H1 (cell line): ENCODE results near the gene SPEN. TPM values are rescaled to one million over a fixed set of nuclear protein-coding genes. Genes with fewer than 3 reads are reported as not detected.

Experiments
- CREB1 ChIP-seq: IDR thresholded peaks from 2 replicates; pipeline ENCODE4 v1.6.1; 2012; ENCODE audit warnings: inconsistent platforms
- FOSL1 ChIP-seq: IDR thresholded peaks from 2 replicates; pipeline ENCODE4 v1.6.1; 2011; ENCODE audit warnings: mild to moderate bottlenecking, low read depth, low read length, moderate library complexity; ENCODE audit not compliant: insufficient read depth
- RNF2 ChIP-seq: fragments of 200-900, 300-1000 bp; sonication (generic); IDR thresholded peaks from 2 replicates; pipeline ENCODE4 v1.7.1; 2016; ENCODE audit warnings: borderline replicate concordance, low read depth, mild to moderate bottlenecking, antibody characterized with exemption, low read length; ENCODE audit not compliant: poor library complexity, severe bottlenecking; ENCODE audit errors: missing control alignments
- SIX5 ChIP-seq: IDR thresholded peaks from 2 replicates; pipeline ENCODE4 v1.6.1; 2011; ENCODE audit warnings: mild to moderate bottlenecking, low read depth, low read length
- TAF1 ChIP-seq: IDR thresholded peaks from 2 replicates; pipeline ENCODE4 v1.6.1; 2011; ENCODE audit warnings: mild to moderate bottlenecking, low read depth, low read length
- TEAD4 ChIP-seq: IDR thresholded peaks from 2 replicates; pipeline ENCODE4 v1.6.1; 2012; ENCODE audit warnings: low read depth, low read length, inconsistent platforms, mixed read lengths
- polyA plus RNA-seq, 7 experiments: library from polyadenylated mRNA; depleted of rRNA in 3 of 7; stranded (reverse) in 5 of 7; unstranded in 2 of 7; fragments of >200 nt in 5 of 7; fragments of 200-250 nt in 2 of 7; gene quantifications; 1 replicate in 5 of 7; 2 replicates in 1 of 7; 4 replicates in 1 of 7; pipeline versions ENCODE4 v1.2.1 to v1.2.3, GENCODE V29; 2011 to 2013; ENCODE audit warnings: missing spikeins in 2 of 7, mixed read lengths in 2 of 7
- total RNA-seq: library from RNA; stranded (reverse); fragmentation: NEBNext Ultra II Directional; extraction: Animal tissue kit (Norgen Biotek cat#: 25700); gene quantifications from 2 replicates; pipeline ENCODE4 v1.2.1, GENCODE V29; 2021
- TF ChIP-seq, protein P1 (sequence below): IDR thresholded peaks from 2 replicates; pipeline ENCODE4 v1.6.1; 2012; ENCODE audit warnings: low read length, inconsistent platforms

The SPEN gene
- total and polyA plus RNA-seq, 2 of the 8 experiments (the other 6 are each of a cell fraction or from before 2014, with no cell fraction given) = 12.5 to 52.1 TPM

DNA sequence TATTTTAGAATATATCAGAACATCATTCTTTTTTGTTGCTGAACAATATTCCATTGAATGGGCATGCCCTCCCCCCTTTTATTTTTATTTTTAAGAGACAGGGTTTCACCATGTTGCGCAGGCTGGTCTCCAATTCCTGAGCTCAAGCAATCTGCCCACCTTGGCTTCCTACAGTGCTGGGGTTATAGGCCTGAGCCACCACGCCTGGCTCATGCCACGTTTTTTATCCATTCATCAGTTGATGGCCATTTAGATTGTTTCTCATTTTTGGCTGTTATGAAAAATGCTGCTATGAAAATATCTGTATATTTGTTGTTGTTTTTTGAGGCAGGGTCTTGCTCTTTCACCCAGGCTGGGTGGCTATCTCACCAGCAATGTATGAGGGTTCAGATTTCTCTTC, 19.8 kb downstream of the SPEN start (continued):
- TF ChIP-seq FOSL1 (no peak), CREB1 (no peak), SIX5 (no peak), TAF1 (no peak), TEAD4 (no peak), RNF2 (no peak)
- TF ChIP-seq, protein P1, sequence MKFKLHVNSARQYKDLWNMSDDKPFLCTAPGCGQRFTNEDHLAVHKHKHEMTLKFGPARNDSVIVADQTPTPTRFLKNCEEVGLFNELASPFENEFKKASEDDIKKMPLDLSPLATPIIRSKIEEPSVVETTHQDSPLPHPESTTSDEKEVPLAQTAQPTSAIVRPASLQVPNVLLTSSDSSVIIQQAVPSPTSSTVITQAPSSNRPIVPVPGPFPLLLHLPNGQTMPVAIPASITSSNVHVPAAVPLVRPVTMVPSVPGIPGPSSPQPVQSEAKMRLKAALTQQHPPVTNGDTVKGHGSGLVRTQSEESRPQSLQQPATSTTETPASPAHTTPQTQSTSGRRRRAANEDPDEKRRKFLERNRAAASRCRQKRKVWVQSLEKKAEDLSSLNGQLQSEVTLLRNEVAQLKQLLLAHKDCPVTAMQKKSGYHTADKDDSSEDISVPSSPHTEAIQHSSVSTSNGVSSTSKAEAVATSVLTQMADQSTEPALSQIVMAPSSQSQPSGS = no peak
